NCI-H146 treated with DMSO at 0.1 percent for 48 hours (cell line): ENCODE measurements around the gene NTPCR.
A peak's percentile ranks its signal among the peaks of the same experiment; 100 is the strongest.
"Not testable (repeated sequence)": the region's sequence is repeated elsewhere in the genome, so short reads cannot be mapped to it uniquely, and the experiment has no call there.

Experiments
- DNase-seq: peaks from one replicate; lab custom pipeline; 2025; ENCODE audit not compliant: unreplicated experiment; lab: John Stamatoyannopoulos, UW

NTPCR gene

GRCh38 chr1:232983817-232984567 is 33.6 kb downstream of the NTPCR start:
- no peak for DNase-seq

- DNase-seq, result no peak
These were observed 34.4 kb downstream of the NTPCR start for GRCh38 chr1:232984577-232985425.

- no peak for DNase-seq
These were observed 35.6 kb downstream of the NTPCR start for GRCh38 chr1:232985882-232986526.

- no peak for DNase-seq
These were observed 36.1 kb downstream of the NTPCR start for GRCh38 chr1:232986527-232986922.

- DNase-seq, result no peak
These were observed 36.8 kb downstream of the NTPCR start for GRCh38 chr1:232987046-232987773.

- DNase-seq, result no peak
These were observed 37.3 kb downstream of the NTPCR start for GRCh38 chr1:232987774-232988140.

GRCh38 chr1:232988572-232989040 is 38.2 kb downstream of the NTPCR start:
- no peak for DNase-seq

GRCh38 chr1:232990176-232991128 is 40.0 kb downstream of the NTPCR start:
- no peak for DNase-seq

- DNase-seq, result no peak
These were observed 40.8 kb downstream of the NTPCR start for GRCh38 chr1:232991238-232991637.

GRCh38 chr1:232992227-232992626 is 41.8 kb downstream of the NTPCR start:
- no peak for DNase-seq

- DNase-seq, result no peak
These were observed 43.1 kb downstream of the NTPCR start for GRCh38 chr1:232993555-232993954.

- no peak for DNase-seq
These were observed 44.8 kb downstream of the NTPCR start for GRCh38 chr1:232995189-232995588.

GRCh38 chr1:232996143-232996542 is 45.7 kb downstream of the NTPCR start:
- DNase-seq, result peak; percentile 79

GRCh38 chr1:232998138-232998537 is 47.7 kb downstream of the NTPCR start:
- no peak for DNase-seq

- DNase-seq, result no peak
These were observed 48.2 kb downstream of the NTPCR start for GRCh38 chr1:232998646-232999045.

GRCh38 chr1:232999956-233000625 is 49.7 kb downstream of the NTPCR start:
- DNase-seq, result no peak

- DNase-seq, result not testable (repeated sequence)
These were observed 53.2 kb downstream of the NTPCR start for GRCh38 chr1:233003638-233004037.

- no peak for DNase-seq
These were observed 54.0 kb downstream of the NTPCR start for GRCh38 chr1:233004451-233004850.

- peak; percentile 73 for DNase-seq
These were observed 54.7 kb downstream of the NTPCR start for GRCh38 chr1:233005156-233005555.
